Endothelial cell of umbilical vein (primary cell): Measurements from ENCODE around the gene AGBL4. TPM values are rescaled to one million over a fixed set of nuclear protein-coding genes. Genes with fewer than 3 reads are reported as not detected.

Experiments
- BruUV-seq: library from RNA; stranded (reverse); fragments of 400-500 nt; replicated peaks from 2 replicates; lab custom pipeline; 2021; lab: Mats Ljungman, UMichigan
- CTCF ChIA-PET: fragments of 300-600, 350-600 bp; sonication (Branson Sonifier 250); formaldehyde crosslinking; loops from one replicate; lab custom pipeline; 2021; ENCODE audit warnings: antibody characterized with exemption, inconsistent platforms; lab: Charles Lee
- POLR2A ChIA-PET: fragments of 300-600, 350-600 bp; sonication (Branson Sonifier 250); formaldehyde crosslinking; loops from one replicate; lab custom pipeline; 2021; ENCODE audit warnings: antibody characterized with exemption, inconsistent platforms; lab: Charles Lee
- DNase-seq: peaks from one replicate; pipeline ENCODE4 v3.0.0-alpha.2; 2011; ENCODE audit warnings: low read depth, low spot score
- FAIRE-seq: peaks from 2 replicates; lab custom pipeline; 2011; peaks lifted over from hg19 to GRCh38; lab: Jason Lieb, UNC
- H2AFZ ChIP-seq: 2 replicates; pipeline ENCODE4 v1.6.0; 2012; ENCODE audit warnings: low read depth, low read length, control low read depth, inconsistent platforms
- H3K27ac ChIP-seq: 2 replicates; pipeline ENCODE4 v1.5.1; 2011; ENCODE audit warnings: low read depth, mild to moderate bottlenecking, control low read depth, low read length, moderate library complexity; ENCODE audit not compliant: insufficient read depth
- H3K27me3 ChIP-seq, 2 experiments: 2 replicates each; pipeline versions ENCODE4 v1.6.0 to v1.6.1; 2011; ENCODE audit warnings: low read length in 2 of 2, mixed read lengths in 1 of 2; ENCODE audit not compliant: control insufficient read depth in 2 of 2, insufficient read depth in 2 of 2
- H3K36me3 ChIP-seq, 2 experiments: 2 replicates in 1 of 2; 3 replicates in 1 of 2; pipeline ENCODE4 v1.5.1; 2011; ENCODE audit warnings: low read length in 2 of 2, mild to moderate bottlenecking in 1 of 2, moderate library complexity in 1 of 2; ENCODE audit not compliant: control insufficient read depth in 2 of 2, insufficient read depth in 2 of 2; ENCODE audit errors: extremely low read depth in 1 of 2
- H3K4me1 ChIP-seq: 3 replicates; pipeline ENCODE4 v1.5.1; 2011; ENCODE audit warnings: mild to moderate bottlenecking, low read length; ENCODE audit not compliant: control insufficient read depth, insufficient read depth; ENCODE audit errors: extremely low read depth
- H3K4me2 ChIP-seq: 2 replicates; pipeline ENCODE4 v1.6.1; 2011; ENCODE audit warnings: low read length, control low read depth, mixed read lengths; ENCODE audit not compliant: insufficient read depth
- H3K4me3 ChIP-seq, 3 experiments: fragments of 200-600 bp in 1 of 3; sonication (generic), shearing (Covaris generic) in 1 of 3; replicated peaks in 1 of 3; 2 replicates each; pipeline ENCODE4 v1.5.1; 2011 to 2016; ENCODE audit warnings: control low read depth in 3 of 3, low read length in 3 of 3, mild to moderate bottlenecking in 2 of 3, inconsistent platforms in 1 of 3, low read depth in 1 of 3, moderate library complexity in 1 of 3; ENCODE audit not compliant: insufficient read depth in 1 of 3
- H3K79me2 ChIP-seq: 2 replicates; pipeline ENCODE4 v1.6.0; 2012; ENCODE audit warnings: low read length, inconsistent platforms; ENCODE audit not compliant: control insufficient read depth, insufficient read depth
- H3K9ac ChIP-seq: replicated peaks from 2 replicates; pipeline ENCODE3; 2011; ENCODE audit warnings: low read length, control low read depth; ENCODE audit not compliant: insufficient read depth; ENCODE audit errors: extremely low read depth
- H3K9me1 ChIP-seq: replicated peaks from 3 replicates; pipeline ENCODE4 v1.6.0; 2011; ENCODE audit warnings: mild to moderate bottlenecking, low read length; ENCODE audit not compliant: control insufficient read depth, insufficient read depth; ENCODE audit errors: extremely low read depth
- H3K9me3 ChIP-seq: replicated peaks from 2 replicates; pipeline ENCODE4 v1.5.1; 2012; ENCODE audit warnings: low read length, inconsistent platforms; ENCODE audit not compliant: control insufficient read depth, insufficient read depth
- H4K20me1 ChIP-seq: replicated peaks from 2 replicates; pipeline ENCODE3; 2011; ENCODE audit warnings: mild to moderate bottlenecking, low read length; ENCODE audit not compliant: control insufficient read depth, insufficient read depth; ENCODE audit errors: extremely low read depth
- EZH2 ChIP-seq: IDR thresholded peaks from 2 replicates; pipeline ENCODE4 v1.6.1; 2012; ENCODE audit warnings: borderline replicate concordance, low read depth, mild to moderate bottlenecking, moderate library complexity, low read length, inconsistent platforms; ENCODE audit not compliant: severe bottlenecking
- FOS ChIP-seq: IDR thresholded peaks from 2 replicates; pipeline ENCODE4 v1.6.1; 2011; ENCODE audit warnings: mild to moderate bottlenecking, low read length, moderate library complexity, borderline replicate concordance; ENCODE audit not compliant: insufficient read depth
- GATA2 ChIP-seq: IDR thresholded peaks from 2 replicates; pipeline ENCODE4 v1.7.0; 2011; ENCODE audit warnings: low read depth, mild to moderate bottlenecking, moderate library complexity, mixed read lengths, low read length; ENCODE audit not compliant: insufficient read length, insufficient read depth
- JUN ChIP-seq: IDR thresholded peaks from 2 replicates; pipeline ENCODE4 v1.6.1; 2011; ENCODE audit warnings: borderline replicate concordance, low read depth; ENCODE audit not compliant: insufficient read length, insufficient read depth
- MYC ChIP-seq: IDR thresholded peaks from one replicate; pipeline ENCODE4 v1.6.1; 2011; ENCODE audit warnings: mild to moderate bottlenecking, low read depth, low read length
- POLR2A ChIP-seq: IDR thresholded peaks from 2 replicates; pipeline ENCODE4 v1.6.1; 2012; ENCODE audit warnings: low read depth, mild to moderate bottlenecking, control low read depth, low read length
- POLR2AphosphoS5 ChIP-seq: IDR thresholded peaks from 2 replicates; pipeline ENCODE4 v1.6.1; 2012; ENCODE audit warnings: low read depth, mild to moderate bottlenecking, control low read depth, low read length, moderate library complexity; ENCODE audit not compliant: insufficient read depth
- dilution Hi-C: fragments of 300-500 bp; cut with MboI; formaldehyde crosslinking; loops from one replicate; pipeline ENCODE4 v1.15.0; 2019; ENCODE audit warnings: low sequenced_read_pairs; ENCODE audit not compliant: extremely low pct_ligation_motif_present
- intact Hi-C: fragments of 100-400 bp; cut with micrococcal nuclease; formaldehyde crosslinking; loops from one replicate; pipeline ENCODE4 v1.10.0; 2022
- polyA plus RNA-seq, 4 experiments: library from polyadenylated mRNA; depleted of rRNA in 3 of 4; stranded (reverse) in 3 of 4; unstranded in 1 of 4; fragments of >200 nt; gene quantifications; 2 replicates each; pipeline versions ENCODE4 v1.2.1 to v1.2.3, GENCODE V29; 2011 to 2012; ENCODE audit warnings: missing spikeins in 1 of 4
- total RNA-seq: library from RNA; stranded (reverse); gene quantifications from 2 replicates; pipeline ENCODE4 v1.2.3, GENCODE V29; 2021
- TF ChIP-seq, protein P1 (sequence below), 2 donors: IDR thresholded peaks; 1 replicate in 1 of 2; 2 replicates in 1 of 2; pipeline ENCODE4 v1.5.1; 2011; ENCODE audit warnings: low read length in 2 of 2, mild to moderate bottlenecking in 2 of 2, moderate library complexity in 2 of 2, control low read depth in 1 of 2, inconsistent platforms in 1 of 2, low read depth in 1 of 2; ENCODE audit not compliant: insufficient read depth in 1 of 2; ENCODE audit errors: extremely low read depth in 1 of 2
- TF ChIP-seq, protein P2 (sequence below): IDR thresholded peaks from 2 replicates; pipeline ENCODE4 v1.6.1; 2011; ENCODE audit not compliant: insufficient read depth, insufficient read length

AGBL4 gene
- total and polyA plus RNA-seq, 2 donors (not counting 3 experiments of a cell fraction or from before 2014, with no cell fraction given) = not detected

DNA sequence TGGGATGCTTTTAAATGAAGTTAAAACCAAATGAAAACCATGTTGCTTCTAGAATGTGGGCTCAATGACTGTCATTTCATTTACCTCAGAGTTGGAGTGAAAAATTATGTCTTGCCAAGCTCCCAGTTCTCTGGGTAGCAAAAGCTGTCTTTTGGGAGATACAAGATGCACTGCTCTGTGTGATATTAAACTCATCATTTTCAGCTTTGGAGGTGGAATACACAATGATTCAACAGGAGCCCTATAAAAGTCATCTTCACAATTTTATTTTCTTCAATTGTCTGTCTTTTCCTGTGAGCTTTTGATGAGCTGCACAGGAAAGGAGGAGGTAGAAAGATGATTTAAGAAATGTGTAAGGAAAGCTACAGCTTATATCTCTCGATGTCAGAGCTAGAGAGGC is 1431.4 kb downstream of the AGBL4 start:
- TF ChIP-seq POLR2AphosphoS5 = no peak
- TF ChIP-seq FOS = no peak
- TF ChIP-seq JUN = no peak
- CTCF ChIA-PET = no interaction called here

DNA sequence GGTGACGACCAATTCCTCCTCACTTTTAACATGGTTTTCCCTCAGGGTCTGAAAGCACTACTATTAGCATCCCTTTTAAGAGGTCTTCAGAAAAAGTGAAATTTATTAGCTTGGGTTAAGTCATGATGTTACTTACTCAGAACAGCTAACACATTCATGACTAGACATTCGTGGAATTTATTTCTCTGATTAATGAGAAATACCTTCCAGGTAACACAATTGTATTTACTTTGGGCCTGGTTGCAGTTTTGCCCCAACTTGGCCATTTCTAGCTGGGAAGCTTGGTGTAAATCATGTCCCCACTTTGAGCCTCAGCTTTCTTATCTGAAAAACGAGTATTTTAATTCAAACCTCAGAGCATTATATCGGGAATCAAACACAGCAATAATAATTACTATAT is 1432.6 kb downstream of the AGBL4 start:
- Histone ChIP-seq H3K36me3 (no peaks in the 10 kb centered on the region), H3K79me2 (no peaks in the 10 kb centered on the region), H3K4me3 (no peak overlapping the region), H3K27me3 (no peaks in the 10 kb centered on the region), H3K4me2 (no peak overlapping the region), H3K27ac (no peak overlapping the region), H3K9me3 (no peaks in the 10 kb centered on the region), H3K4me1 (no peaks in the 10 kb centered on the region), H3K9me1 (no peaks in the 10 kb centered on the region), H2AFZ (no peak overlapping the region), H4K20me1 (no peaks in the 10 kb centered on the region), H3K9ac (no peak overlapping the region)
- POLR2A ChIA-PET = no interaction called here
- dilution Hi-C loops = no loop called here
- intact Hi-C loops = no loop called here
- FAIRE-seq (no peak), DNase-seq (no peak)
- CTCF ChIA-PET = no interaction called here
- BruUV-seq = no TSS peak
- TF ChIP-seq JUN (no peak), MYC (no peak), GATA2 (no peak), POLR2A (no peak), EZH2 (no peak), FOS (no peak), POLR2AphosphoS5 (no peak)
- TF ChIP-seq, protein P1, sequence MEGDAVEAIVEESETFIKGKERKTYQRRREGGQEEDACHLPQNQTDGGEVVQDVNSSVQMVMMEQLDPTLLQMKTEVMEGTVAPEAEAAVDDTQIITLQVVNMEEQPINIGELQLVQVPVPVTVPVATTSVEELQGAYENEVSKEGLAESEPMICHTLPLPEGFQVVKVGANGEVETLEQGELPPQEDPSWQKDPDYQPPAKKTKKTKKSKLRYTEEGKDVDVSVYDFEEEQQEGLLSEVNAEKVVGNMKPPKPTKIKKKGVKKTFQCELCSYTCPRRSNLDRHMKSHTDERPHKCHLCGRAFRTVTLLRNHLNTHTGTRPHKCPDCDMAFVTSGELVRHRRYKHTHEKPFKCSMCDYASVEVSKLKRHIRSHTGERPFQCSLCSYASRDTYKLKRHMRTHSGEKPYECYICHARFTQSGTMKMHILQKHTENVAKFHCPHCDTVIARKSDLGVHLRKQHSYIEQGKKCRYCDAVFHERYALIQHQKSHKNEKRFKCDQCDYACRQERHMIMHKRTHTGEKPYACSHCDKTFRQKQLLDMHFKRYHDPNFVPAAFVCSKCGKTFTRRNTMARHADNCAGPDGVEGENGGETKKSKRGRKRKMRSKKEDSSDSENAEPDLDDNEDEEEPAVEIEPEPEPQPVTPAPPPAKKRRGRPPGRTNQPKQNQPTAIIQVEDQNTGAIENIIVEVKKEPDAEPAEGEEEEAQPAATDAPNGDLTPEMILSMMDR (IDR thresholded peaks at IDR 0.05; ENCODE audit: extremely low read depth in 1 of 2, insufficient read depth in 1 of 2, low read depth in 1 of 2, low read length in 2 of 2) = no peak
- TF ChIP-seq, protein P2, sequence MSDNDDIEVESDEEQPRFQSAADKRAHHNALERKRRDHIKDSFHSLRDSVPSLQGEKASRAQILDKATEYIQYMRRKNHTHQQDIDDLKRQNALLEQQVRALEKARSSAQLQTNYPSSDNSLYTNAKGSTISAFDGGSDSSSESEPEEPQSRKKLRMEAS = no peak

More for the DNA sequence above, 1431.4 kb downstream of the AGBL4 start:
- DNase-seq (no peak), FAIRE-seq (no peak)
- Histone ChIP-seq H3K79me2 (no peaks in the 10 kb centered on the region), H3K4me2 (no peak overlapping the region), H3K27ac (no peak overlapping the region), H3K27me3 (no peaks in the 10 kb centered on the region), H2AFZ (no peak overlapping the region), H3K9me3 (no peaks in the 10 kb centered on the region), H4K20me1 (no peaks in the 10 kb centered on the region), H3K4me3 (no peak overlapping the region), H3K9me1 (no peaks in the 10 kb centered on the region), H3K4me1 (no peaks in the 10 kb centered on the region), H3K9ac (no peak overlapping the region), H3K36me3 (no peaks in the 10 kb centered on the region)
- dilution Hi-C loops (no loop called here), intact Hi-C loops (no loop called here)
- no TSS peak for BruUV-seq
- POLR2A ChIA-PET = no interaction called here
